ENCODE results near the gene TAF1B.

Gene TAF1B

GRCh38 chr2:9968553-9969497 is 125.6 kb downstream of the TAF1B start:
- no peak overlapping the region for H3K4me2 ChIP-seq
- H3K36me3 ChIP-seq = no peaks in the 10 kb centered on the region
- H3K27ac ChIP-seq = no peak overlapping the region
- no peak for TF ChIP-seq Cebpa-rat (IDR thresholded peaks at IDR 0.05)
- no peak overlapping the region for H3K9ac ChIP-seq
- H3K9me3 ChIP-seq = no peaks in the 10 kb centered on the region
- 0 out of 2 replicates have a peak, but pooled peaks cover 6% of the 10 kb centered on the region for H3K4me1 ChIP-seq
- H4K20me1 ChIP-seq = no peaks in the 10 kb centered on the region
- no peak overlapping the region for H3K4me3 ChIP-seq
- H3K27me3 ChIP-seq = no peaks in the 10 kb centered on the region

- no peak for TF ChIP-seq Cebpa-rat (IDR thresholded peaks at IDR 0.05)
- H3K27ac ChIP-seq = no peak overlapping the region
- no peaks in the 10 kb centered on the region for H3K27me3 ChIP-seq
- H3K9me3 ChIP-seq = no peaks in the 10 kb centered on the region
- no peak overlapping the region for H3K4me3 ChIP-seq
- no peak overlapping the region for H3K9ac ChIP-seq
- no peak overlapping the region for H3K4me2 ChIP-seq
- H4K20me1 ChIP-seq = no peaks in the 10 kb centered on the region
- H3K36me3 ChIP-seq = no peaks in the 10 kb centered on the region
- 0 out of 2 replicates have a peak, but pooled peaks cover 6% of the 10 kb centered on the region for H3K4me1 ChIP-seq
Observed at GRCh38 chr2:9970200-9971044, 127.1 kb downstream of the TAF1B start.

GRCh38 chr2:9971105-9971818 is 128.0 kb downstream of the TAF1B start:
- Histone ChIP-seq H3K9me3 (no peaks in the 10 kb centered on the region), H3K4me1 (0 out of 2 replicates have a peak, but pooled peaks cover 6% of the 10 kb centered on the region), H3K27ac (no peak overlapping the region), H4K20me1 (no peaks in the 10 kb centered on the region), H3K9ac (no peak overlapping the region), H3K4me3 (no peak overlapping the region), H3K36me3 (no peaks in the 10 kb centered on the region), H3K27me3 (no peaks in the 10 kb centered on the region), H3K4me2 (no peak overlapping the region)
- TF ChIP-seq Cebpa-rat (IDR thresholded peaks at IDR 0.05) = no peak

GRCh38 chr2:9971890-9972289 is 128.6 kb downstream of the TAF1B start:
- H3K27me3 ChIP-seq = no peaks in the 10 kb centered on the region
- no peak for TF ChIP-seq Cebpa-rat (IDR thresholded peaks at IDR 0.05)
- H3K4me2 ChIP-seq = no peak overlapping the region
- H3K4me1 ChIP-seq = 0 out of 2 replicates have a peak, but pooled peaks cover 6% of the 10 kb centered on the region
- no peak overlapping the region for H3K4me3 ChIP-seq
- no peaks in the 10 kb centered on the region for H4K20me1 ChIP-seq
- H3K36me3 ChIP-seq = no peaks in the 10 kb centered on the region
- H3K9me3 ChIP-seq = no peaks in the 10 kb centered on the region
- no peak overlapping the region for H3K9ac ChIP-seq
- no peak overlapping the region for H3K27ac ChIP-seq

- no peak overlapping the region for H3K4me3 ChIP-seq
- no peaks in the 10 kb centered on the region for H3K4me1 ChIP-seq
- no peak for TF ChIP-seq Cebpa-rat (IDR thresholded peaks at IDR 0.05)
- H3K9me3 ChIP-seq = peaks cover 8% of the 10 kb centered on the region
- no peak overlapping the region for H3K27ac ChIP-seq
- H3K4me2 ChIP-seq = no peak overlapping the region
- no peaks in the 10 kb centered on the region for H4K20me1 ChIP-seq
- H3K9ac ChIP-seq = no peak overlapping the region
- H3K36me3 ChIP-seq = no peaks in the 10 kb centered on the region
- H3K27me3 ChIP-seq = no peaks in the 10 kb centered on the region
Observed at GRCh38 chr2:9972621-9973479, 129.6 kb downstream of the TAF1B start.

GRCh38 chr2:9973690-9974089 is 130.4 kb downstream of the TAF1B start:
- H3K9me3 ChIP-seq = peaks cover 13% of the 10 kb centered on the region
- H3K4me2 ChIP-seq = no peak overlapping the region
- H3K36me3 ChIP-seq = no peaks in the 10 kb centered on the region
- H3K27me3 ChIP-seq = no peaks in the 10 kb centered on the region
- H3K9ac ChIP-seq = no peak overlapping the region
- TF ChIP-seq Cebpa-rat (IDR thresholded peaks at IDR 0.05) = no peak
- H3K4me3 ChIP-seq = no peak overlapping the region
- H4K20me1 ChIP-seq = no peaks in the 10 kb centered on the region
- H3K4me1 ChIP-seq = no peaks in the 10 kb centered on the region
- no peak overlapping the region for H3K27ac ChIP-seq

- no peak for TF ChIP-seq Cebpa-rat (IDR thresholded peaks at IDR 0.05)
- no peaks in the 10 kb centered on the region for H4K20me1 ChIP-seq
- no peaks in the 10 kb centered on the region for H3K4me1 ChIP-seq
- no peaks in the 10 kb centered on the region for H3K27me3 ChIP-seq
- no peaks in the 10 kb centered on the region for H3K36me3 ChIP-seq
- H3K4me3 ChIP-seq = no peak overlapping the region
- H3K9ac ChIP-seq = no peak overlapping the region
- peaks cover 13% of the 10 kb centered on the region for H3K9me3 ChIP-seq
- no peak overlapping the region for H3K4me2 ChIP-seq
- H3K27ac ChIP-seq = no peak overlapping the region
Observed at GRCh38 chr2:9974343-9974742, 131.1 kb downstream of the TAF1B start.

- no peak overlapping the region for H3K9ac ChIP-seq
- no peak overlapping the region for H3K4me3 ChIP-seq
- peaks cover 13% of the 10 kb centered on the region for H3K9me3 ChIP-seq
- H4K20me1 ChIP-seq = no peaks in the 10 kb centered on the region
- H3K27me3 ChIP-seq = no peaks in the 10 kb centered on the region
- no peak overlapping the region for H3K27ac ChIP-seq
- H3K36me3 ChIP-seq = no peaks in the 10 kb centered on the region
- no peak for TF ChIP-seq Cebpa-rat (IDR thresholded peaks at IDR 0.05)
- no peak overlapping the region for H3K4me2 ChIP-seq
- H3K4me1 ChIP-seq = no peaks in the 10 kb centered on the region
Observed at GRCh38 chr2:9975328-9975727, 132.1 kb downstream of the TAF1B start.
